Tibial nerve (tissue), 4 donors: Measurements from ENCODE around the gene MFSD6L.

Experiments
- CTCF ChIP-seq, 5 experiments: fragments of 200-600 bp in 3 of 5; fragments of 450-650 bp in 2 of 5; sonication (generic) in 3 of 5; IDR thresholded peaks; one replicate each; pipeline ENCODE4 v1.5.1; 2016 to 2019; ENCODE audit warnings: antibody characterized with exemption in 5 of 5, mild to moderate bottlenecking in 3 of 5, moderate library complexity in 2 of 5
- EP300 ChIP-seq, 2 donors: sonication (generic); formaldehyde crosslinking; IDR thresholded peaks; one replicate each; pipeline ENCODE4 v1.6.1; 2017; ENCODE audit warnings: antibody characterized with exemption in 2 of 2, mild to moderate bottlenecking in 1 of 2

- TF ChIP-seq CTCF (IDR thresholded peaks at IDR 0.05) (no peak), EP300 (IDR thresholded peaks at IDR 0.05) (no peak)
These were observed 2.1 kb upstream of the MFSD6L start for GRCh38 chr17:8801135-8801840.
